GM12892 (cell line): ENCODE measurements around the gene MYO1A.

ENCODE experiments used
- POLR2A ChIP-seq: IDR thresholded peaks from 2 replicates; pipeline ENCODE4 v1.6.1; 2011; ENCODE audit warnings: low read depth, low read length, control low read depth
- POLR2AphosphoS5 ChIP-seq: IDR thresholded peaks from 2 replicates; pipeline ENCODE4 v1.6.1; 2011; ENCODE audit warnings: low read depth, low read length, control low read depth
- TAF1 ChIP-seq: IDR thresholded peaks from 2 replicates; pipeline ENCODE4 v1.6.1; 2011; ENCODE audit warnings: low read depth, mild to moderate bottlenecking, control low read depth, low read length, borderline replicate concordance

DNA sequence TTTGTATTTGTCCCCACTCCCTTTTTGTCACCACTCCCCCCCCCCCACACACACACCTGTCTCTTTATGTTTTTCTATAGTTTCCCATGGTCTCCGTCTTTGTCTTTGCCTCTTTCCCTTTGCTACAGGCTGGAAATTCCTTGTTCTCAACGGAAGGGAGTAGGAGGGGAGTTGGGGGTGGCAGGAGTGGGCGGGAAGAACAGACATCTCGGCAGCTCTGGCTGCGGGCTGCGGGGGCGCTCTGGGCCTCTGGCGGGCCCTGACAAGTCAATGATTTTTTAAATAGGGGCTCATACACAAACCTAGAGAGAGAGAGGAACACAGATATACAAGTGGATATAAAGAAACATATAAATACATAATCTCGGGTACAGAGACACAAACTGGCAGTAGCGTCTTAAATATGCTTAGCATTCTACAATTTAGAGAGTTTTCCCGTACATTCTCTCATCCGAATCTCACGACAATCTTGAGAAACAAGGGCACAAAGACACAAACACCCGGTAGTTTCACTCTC lies 36.6 kb upstream of the MYO1A start:
- TF ChIP-seq POLR2AphosphoS5 (no peak), TAF1 (no peak), POLR2A (no peak)
